Fibroblast of skin of left biceps (primary cell): Measurements from ENCODE around the gene SLC15A5.

ENCODE experiments used
- DNase-seq, 2 experiments: peaks; one replicate each; pipeline ENCODE4 v3.0.0-alpha.2; 2013; ENCODE audit warnings: low read depth in 2 of 2

SLC15A5 gene

GRCh38 chr12:16261944-16262475, 15.5 kb downstream of the SLC15A5 start:
- DNase-seq = no peak

- DNase-seq = no peak
These were observed 17.3 kb downstream of the SLC15A5 start for GRCh38 chr12:16260206-16260605.

- no peak for DNase-seq
These were observed 18.5 kb downstream of the SLC15A5 start for GRCh38 chr12:16258963-16259362.

- no peak for DNase-seq
These were observed 31.2 kb downstream of the SLC15A5 start for GRCh38 chr12:16246264-16246663.

GRCh38 chr12:16245209-16245608, 32.3 kb downstream of the SLC15A5 start:
- DNase-seq = no peak

GRCh38 chr12:16243487-16244412, 33.7 kb downstream of the SLC15A5 start:
- no peak for DNase-seq

GRCh38 chr12:16241346-16241745, 36.1 kb downstream of the SLC15A5 start:
- DNase-seq = no peak

- no peak for DNase-seq
These were observed 38.8 kb downstream of the SLC15A5 start for GRCh38 chr12:16238661-16239060.

GRCh38 chr12:16229676-16230075, 47.8 kb downstream of the SLC15A5 start:
- DNase-seq = no peak

- no peak for DNase-seq
These were observed 49.4 kb downstream of the SLC15A5 start for GRCh38 chr12:16228067-16228466.

- DNase-seq = no peak
These were observed 51.8 kb downstream of the SLC15A5 start for GRCh38 chr12:16225692-16226091.

- no peak for DNase-seq
These were observed 53.3 kb downstream of the SLC15A5 start for GRCh38 chr12:16224196-16224595.

GRCh38 chr12:16221776-16222175, 55.7 kb downstream of the SLC15A5 start:
- no peak for DNase-seq

GRCh38 chr12:16220120-16220519, 57.4 kb downstream of the SLC15A5 start:
- no peak for DNase-seq

GRCh38 chr12:16218934-16219751, 58.3 kb downstream of the SLC15A5 start:
- no peak for DNase-seq

- no peak for DNase-seq
These were observed 59.3 kb downstream of the SLC15A5 start for GRCh38 chr12:16218234-16218633.

GRCh38 chr12:16211731-16212130, 65.8 kb downstream of the SLC15A5 start:
- no peak for DNase-seq

GRCh38 chr12:16198884-16199283, 78.6 kb downstream of the SLC15A5 start:
- no peak for DNase-seq

- no peak for DNase-seq
These were observed 79.9 kb downstream of the SLC15A5 start for GRCh38 chr12:16197600-16197999.

- no peak for DNase-seq
These were observed 87.6 kb downstream of the SLC15A5 start for GRCh38 chr12:16189849-16190248.

- no peak for DNase-seq
These were observed 89.8 kb downstream of the SLC15A5 start for GRCh38 chr12:16187660-16188059.

GRCh38 chr12:16184681-16185080, 92.8 kb downstream of the SLC15A5 start:
- DNase-seq = no peak
